ENCODE measurements around the gene OSBPL7. TPM values are rescaled to one million over a fixed set of nuclear protein-coding genes. Genes with fewer than 3 reads are reported as not detected.

The OSBPL7 gene
- total RNA-seq, 4 donors from 2014 or later = 2.6 to 13.9 (median 4.6) TPM

DNA sequence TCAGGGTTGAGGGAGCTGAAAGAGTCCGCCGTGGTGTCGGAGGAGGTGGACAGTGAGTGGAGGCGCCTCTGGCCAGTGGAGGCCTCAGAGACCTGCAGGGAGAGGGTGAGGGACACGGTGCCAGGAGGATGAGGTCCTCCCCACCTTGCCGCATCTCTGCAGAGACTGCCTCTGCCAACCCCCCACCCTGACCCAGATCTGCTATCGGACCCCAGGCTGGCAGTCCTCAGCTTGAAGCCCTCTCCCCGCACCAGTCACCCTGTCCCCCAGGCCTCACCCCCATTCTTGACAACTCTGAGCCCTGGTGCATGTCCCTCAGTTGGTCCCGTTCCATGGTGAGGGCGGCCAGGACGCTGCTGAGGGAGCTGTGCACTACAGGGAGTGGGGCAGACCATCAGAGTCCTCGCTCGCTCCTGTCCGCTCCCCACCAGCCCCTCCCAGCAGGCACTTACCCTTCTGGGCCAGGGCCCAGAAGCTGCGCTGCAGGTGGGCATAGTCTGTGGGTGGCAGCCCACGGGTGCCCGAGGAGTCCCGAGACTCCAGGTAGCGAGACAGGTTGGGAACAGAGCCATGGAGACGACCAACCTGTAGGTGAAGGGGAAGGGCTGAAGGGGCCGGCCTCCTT is 5.4 kb downstream of the OSBPL7 start:
- no peak for ATAC-seq (ENCODE audit: low FRiP score)
- no peak for TF ChIP-seq CTCF (IDR thresholded peaks at IDR 0.05)
- no peak for DNase-seq (ENCODE audit: low spot score)

GRCh38 chr17:47815106-47815918 is 6.3 kb downstream of the OSBPL7 start:
- no peak for TF ChIP-seq CTCF (IDR thresholded peaks at IDR 0.05)
- DNase-seq (ENCODE audit: low spot score) (no peak), ATAC-seq (ENCODE audit: low FRiP score) (no peak)

- TF ChIP-seq CTCF (IDR thresholded peaks at IDR 0.05) = no peak
- ATAC-seq (ENCODE audit: low FRiP score) = no peak
- DNase-seq (ENCODE audit: low spot score) = no peak
These were observed 8.0 kb downstream of the OSBPL7 start for GRCh38 chr17:47813512-47814031.

- DNase-seq (ENCODE audit: low spot score) (no peak), ATAC-seq (ENCODE audit: low FRiP score) (no peak)
- TF ChIP-seq CTCF (IDR thresholded peaks at IDR 0.05) = no peak
These were observed 8.5 kb downstream of the OSBPL7 start for GRCh38 chr17:47813077-47813476.

DNA sequence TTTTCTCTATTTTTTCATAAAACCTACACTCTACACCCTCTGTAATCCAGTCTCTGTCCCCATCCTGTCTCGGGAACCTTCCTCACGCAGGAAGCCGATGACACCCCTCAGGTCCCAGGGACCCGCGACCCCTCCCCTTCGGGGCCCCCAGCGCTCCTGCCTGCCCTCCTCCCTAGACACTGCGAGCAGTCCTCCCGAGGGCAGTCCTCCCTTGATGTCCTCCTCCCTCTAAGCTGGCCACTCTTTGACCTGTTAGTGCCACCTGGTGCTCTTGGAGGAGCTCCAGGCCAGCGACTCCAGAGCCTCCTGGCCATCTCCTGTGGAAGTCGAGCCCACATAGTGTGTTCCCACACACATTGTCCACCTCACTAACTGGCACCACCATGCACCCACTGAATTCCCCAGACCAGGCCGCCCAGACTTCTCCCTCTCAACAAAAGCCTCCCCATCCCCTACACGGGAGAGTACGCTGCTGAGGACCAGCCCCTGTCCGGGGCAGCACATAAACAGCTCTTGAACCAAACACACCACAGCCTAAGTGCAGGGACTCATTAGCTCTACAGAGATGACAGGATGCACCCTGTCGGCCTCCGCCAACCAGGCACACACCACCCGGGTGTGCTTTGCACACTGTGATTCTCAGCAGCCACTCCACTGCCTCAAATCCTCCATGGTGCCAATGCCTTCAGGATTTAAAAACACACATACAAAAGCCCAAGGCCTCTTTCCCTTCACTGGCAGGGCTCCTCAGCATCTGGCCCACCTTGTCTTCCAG is 9.3 kb downstream of the OSBPL7 start:
- DNase-seq (ENCODE audit: low spot score) = no peak
- no peak for TF ChIP-seq CTCF (IDR thresholded peaks at IDR 0.05)

DNA sequence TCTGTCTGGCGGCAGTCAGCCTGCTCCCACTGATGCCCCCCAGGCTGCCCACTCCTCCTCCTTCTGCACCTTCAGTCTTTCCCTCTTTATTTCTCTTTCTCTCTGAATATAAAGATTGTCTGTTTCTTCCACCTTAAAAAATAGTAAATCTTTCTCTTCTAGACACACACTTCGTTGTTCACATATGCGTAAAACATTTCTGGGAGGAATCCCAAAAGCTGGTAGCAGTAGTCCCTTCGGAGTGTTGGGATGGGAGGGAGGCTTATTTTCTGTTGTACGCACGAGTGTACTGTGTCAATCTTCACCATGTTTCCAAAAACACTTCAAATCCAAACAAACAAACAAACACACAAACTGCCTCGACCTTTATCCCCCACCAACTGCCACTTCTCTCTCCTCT is 9.9 kb downstream of the OSBPL7 start:
- ATAC-seq (ENCODE audit: low FRiP score) = no peak
- TF ChIP-seq CTCF (IDR thresholded peaks at IDR 0.05) = no peak
- DNase-seq (ENCODE audit: low spot score) = no peak

More for the DNA sequence above, 9.3 kb downstream of the OSBPL7 start:
- no peak for ATAC-seq (ENCODE audit: low FRiP score)

All from omental fat pad (tissue), 4 donors.